H1 (cell line): ENCODE results near the gene HECTD4.

Experiments used
- TAF1 ChIP-seq: IDR thresholded peaks from 2 replicates; pipeline ENCODE4 v1.6.1; 2011; ENCODE audit warnings: mild to moderate bottlenecking, low read depth, low read length
- TF ChIP-seq, protein P1 (sequence below): IDR thresholded peaks from 2 replicates; pipeline ENCODE4 v1.6.1; 2012; ENCODE audit warnings: inconsistent platforms

DNA sequence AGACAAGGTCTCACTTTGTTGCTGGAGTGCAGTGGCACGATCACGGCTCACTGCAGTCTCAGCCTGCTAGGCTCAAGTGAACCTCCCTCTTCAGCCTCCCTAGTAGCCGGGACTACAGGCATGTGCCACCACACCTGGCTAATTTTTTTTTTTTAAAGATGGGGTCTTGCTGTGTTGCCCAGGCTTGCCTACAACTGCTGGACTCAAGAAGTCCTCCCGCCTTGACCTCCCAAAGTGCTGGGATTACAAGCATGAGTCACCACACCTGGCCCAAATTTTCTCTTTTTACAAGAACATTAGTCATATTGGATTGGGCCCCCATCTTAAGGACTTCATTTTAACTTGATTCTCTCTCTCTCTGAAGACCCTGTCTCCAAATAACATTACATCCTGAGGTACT lies 7.0 kb upstream of the HECTD4 start:
- TF ChIP-seq, protein P1, sequence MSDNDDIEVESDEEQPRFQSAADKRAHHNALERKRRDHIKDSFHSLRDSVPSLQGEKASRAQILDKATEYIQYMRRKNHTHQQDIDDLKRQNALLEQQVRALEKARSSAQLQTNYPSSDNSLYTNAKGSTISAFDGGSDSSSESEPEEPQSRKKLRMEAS, result no peak
- no peak for TF ChIP-seq TAF1
